BE2C (cell line): ENCODE measurements around the gene TNKS2.
"Not testable (repeated sequence)": the region's sequence is repeated elsewhere in the genome, so short reads cannot be mapped to it uniquely, and the experiment has no call there.

Experiments
- DNase-seq: peaks from one replicate; pipeline ENCODE4 v3.0.0-alpha.2; 2020
- H3K27me3 ChIP-seq: fragments of 250-450 bp; sonication (Bioruptor Pico); 2 replicates; pipeline ENCODE4 v1.5.1; 2020; ENCODE audit warnings: mild to moderate bottlenecking
- H3K36me3 ChIP-seq: fragments of 250-450 bp; sonication (Bioruptor Pico); 2 replicates; pipeline ENCODE4 v1.5.1; 2020; ENCODE audit warnings: mild to moderate bottlenecking
- H3K4me1 ChIP-seq: fragments of 250-450 bp; sonication (Bioruptor Pico); 2 replicates; pipeline ENCODE4 v1.5.1; 2020
- H3K4me3 ChIP-seq: 2 replicates; pipeline ENCODE4 v1.5.1; 2011; ENCODE audit warnings: low read depth, low read length
- H3K9me3 ChIP-seq: fragments of 250-450 bp; sonication (Bioruptor Pico); 2 replicates; pipeline ENCODE4 v1.5.1; 2020
- CTCF ChIP-seq: IDR thresholded peaks from 2 replicates; pipeline ENCODE4 v1.5.1; 2012; ENCODE audit warnings: mild to moderate bottlenecking, low read depth, low read length

TNKS2 gene

GRCh38 chr10:91805110-91805838, 7.0 kb downstream of the TNKS2 start:
- TF ChIP-seq CTCF: no peak
- no peaks in the 10 kb centered on the region for H3K4me1 ChIP-seq
- H3K4me3 ChIP-seq: no peak overlapping the region
- peaks cover 31% of the 10 kb centered on the region for H3K36me3 ChIP-seq
- no peak for DNase-seq
- no peaks in the 10 kb centered on the region for H3K9me3 ChIP-seq
- H3K27me3 ChIP-seq: no peaks in the 10 kb centered on the region

DNA sequence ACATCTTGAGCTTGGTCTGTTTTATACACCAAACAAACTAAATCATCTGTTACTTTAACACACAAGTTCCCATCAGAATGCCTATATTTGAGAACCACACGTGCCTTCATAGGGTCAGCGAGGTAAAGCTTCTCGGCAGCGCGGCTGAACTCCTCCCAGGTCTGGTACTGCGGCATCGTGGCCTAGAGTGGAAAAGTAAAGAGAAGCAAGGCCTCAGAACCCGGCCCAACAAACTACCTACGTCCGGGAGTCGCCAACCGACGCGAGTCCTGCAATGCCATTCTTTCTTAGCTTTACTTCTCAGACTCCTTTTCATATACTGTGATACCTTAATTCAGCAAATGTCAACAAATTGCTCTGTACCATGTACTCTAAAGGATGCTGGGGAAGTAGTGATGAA, 9.0 kb downstream of the TNKS2 start:
- H3K36me3 ChIP-seq: peaks cover 34% of the 10 kb centered on the region
- not testable (repeated sequence) for H3K9me3 ChIP-seq, DNase-seq, H3K4me3 ChIP-seq, H3K4me1 ChIP-seq, H3K27me3 ChIP-seq

- no peaks in the 10 kb centered on the region for H3K9me3 ChIP-seq
- H3K36me3 ChIP-seq: peaks cover 27% of the 10 kb centered on the region
- H3K4me3 ChIP-seq: no peak overlapping the region
- no peaks in the 10 kb centered on the region for H3K4me1 ChIP-seq
- H3K27me3 ChIP-seq: no peaks in the 10 kb centered on the region
- DNase-seq: no peak
- no peak for TF ChIP-seq CTCF
These were observed 15.0 kb downstream of the TNKS2 start for GRCh38 chr10:91813251-91813650.

- TF ChIP-seq CTCF: no peak
- peaks cover 59% of the 10 kb centered on the region for H3K36me3 ChIP-seq
These were observed 18.8 kb downstream of the TNKS2 start for GRCh38 chr10:91816981-91817380.

DNA sequence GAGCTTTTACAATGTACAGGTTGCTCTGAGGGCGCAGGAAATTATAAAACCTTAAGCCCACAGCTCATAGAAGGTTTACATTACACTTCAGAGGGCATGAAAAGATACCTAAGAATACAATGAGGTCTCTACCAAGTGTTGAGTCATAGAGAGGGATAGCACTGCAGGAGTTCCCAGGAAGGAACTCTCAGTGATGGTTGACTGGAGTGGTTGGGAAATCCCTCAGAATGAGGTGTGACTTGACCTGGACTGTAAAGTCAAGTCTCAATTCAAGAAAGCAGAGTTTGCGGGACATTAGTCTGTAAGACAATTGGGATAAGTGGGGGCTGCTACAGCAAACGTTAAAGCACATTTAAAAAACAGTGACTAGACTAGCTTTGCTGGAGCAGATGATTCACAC, 21.9 kb downstream of the TNKS2 start:
- H3K4me3 ChIP-seq: no peak overlapping the region
- no peaks in the 10 kb centered on the region for H3K4me1 ChIP-seq
- TF ChIP-seq CTCF: no peak
- DNase-seq: no peak
- H3K9me3 ChIP-seq: no peaks in the 10 kb centered on the region; the same call in 1 of the 2 replicates
- peaks cover 47% of the 10 kb centered on the region for H3K36me3 ChIP-seq
- no peaks in the 10 kb centered on the region for H3K27me3 ChIP-seq

More at GRCh38 chr10:91816981-91817380, 18.8 kb downstream of the TNKS2 start:
- Histone ChIP-seq H3K9me3 (no peaks in the 10 kb centered on the region), H3K4me3 (no peak overlapping the region), H3K27me3 (no peaks in the 10 kb centered on the region), H3K4me1 (no peaks in the 10 kb centered on the region)
- DNase-seq: no peak

GRCh38 chr10:91824076-91824475, 25.9 kb downstream of the TNKS2 start:
- Histone ChIP-seq H3K4me3 (no peak overlapping the region), H3K36me3 (peaks cover 69% of the 10 kb centered on the region), H3K4me1 (no peaks in the 10 kb centered on the region), H3K27me3 (no peaks in the 10 kb centered on the region), H3K9me3 (no peaks in the 10 kb centered on the region; the same call in 1 of the 2 replicates)
- no peak for TF ChIP-seq CTCF
- no peak for DNase-seq

- no peak for TF ChIP-seq CTCF
- peaks cover 47% of the 10 kb centered on the region for H3K36me3 ChIP-seq
These were observed 31.0 kb downstream of the TNKS2 start for GRCh38 chr10:91829268-91829667.

More at GRCh38 chr10:91829268-91829667, 31.0 kb downstream of the TNKS2 start:
- Histone ChIP-seq H3K27me3 (no peaks in the 10 kb centered on the region), H3K9me3 (no peaks in the 10 kb centered on the region), H3K4me1 (no peaks in the 10 kb centered on the region), H3K4me3 (no peak overlapping the region)
- DNase-seq: no peak
